Activated CD4-positive, alpha-beta T cell treated with anti-CD3 and anti-CD28 coated beads for 1 hour (primary cell): ENCODE measurements around the gene HID1.
"Not testable (repeated sequence)": the region's sequence is repeated elsewhere in the genome, so short reads cannot be mapped to it uniquely, and the experiment has no call there.

ENCODE experiments used
- DNase-seq: peaks from one replicate; pipeline ENCODE4 v3.0.0-alpha.2; 2020

HID1 gene, protein sequence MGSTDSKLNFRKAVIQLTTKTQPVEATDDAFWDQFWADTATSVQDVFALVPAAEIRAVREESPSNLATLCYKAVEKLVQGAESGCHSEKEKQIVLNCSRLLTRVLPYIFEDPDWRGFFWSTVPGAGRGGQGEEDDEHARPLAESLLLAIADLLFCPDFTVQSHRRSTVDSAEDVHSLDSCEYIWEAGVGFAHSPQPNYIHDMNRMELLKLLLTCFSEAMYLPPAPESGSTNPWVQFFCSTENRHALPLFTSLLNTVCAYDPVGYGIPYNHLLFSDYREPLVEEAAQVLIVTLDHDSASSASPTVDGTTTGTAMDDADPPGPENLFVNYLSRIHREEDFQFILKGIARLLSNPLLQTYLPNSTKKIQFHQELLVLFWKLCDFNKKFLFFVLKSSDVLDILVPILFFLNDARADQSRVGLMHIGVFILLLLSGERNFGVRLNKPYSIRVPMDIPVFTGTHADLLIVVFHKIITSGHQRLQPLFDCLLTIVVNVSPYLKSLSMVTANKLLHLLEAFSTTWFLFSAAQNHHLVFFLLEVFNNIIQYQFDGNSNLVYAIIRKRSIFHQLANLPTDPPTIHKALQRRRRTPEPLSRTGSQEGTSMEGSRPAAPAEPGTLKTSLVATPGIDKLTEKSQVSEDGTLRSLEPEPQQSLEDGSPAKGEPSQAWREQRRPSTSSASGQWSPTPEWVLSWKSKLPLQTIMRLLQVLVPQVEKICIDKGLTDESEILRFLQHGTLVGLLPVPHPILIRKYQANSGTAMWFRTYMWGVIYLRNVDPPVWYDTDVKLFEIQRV

DNA sequence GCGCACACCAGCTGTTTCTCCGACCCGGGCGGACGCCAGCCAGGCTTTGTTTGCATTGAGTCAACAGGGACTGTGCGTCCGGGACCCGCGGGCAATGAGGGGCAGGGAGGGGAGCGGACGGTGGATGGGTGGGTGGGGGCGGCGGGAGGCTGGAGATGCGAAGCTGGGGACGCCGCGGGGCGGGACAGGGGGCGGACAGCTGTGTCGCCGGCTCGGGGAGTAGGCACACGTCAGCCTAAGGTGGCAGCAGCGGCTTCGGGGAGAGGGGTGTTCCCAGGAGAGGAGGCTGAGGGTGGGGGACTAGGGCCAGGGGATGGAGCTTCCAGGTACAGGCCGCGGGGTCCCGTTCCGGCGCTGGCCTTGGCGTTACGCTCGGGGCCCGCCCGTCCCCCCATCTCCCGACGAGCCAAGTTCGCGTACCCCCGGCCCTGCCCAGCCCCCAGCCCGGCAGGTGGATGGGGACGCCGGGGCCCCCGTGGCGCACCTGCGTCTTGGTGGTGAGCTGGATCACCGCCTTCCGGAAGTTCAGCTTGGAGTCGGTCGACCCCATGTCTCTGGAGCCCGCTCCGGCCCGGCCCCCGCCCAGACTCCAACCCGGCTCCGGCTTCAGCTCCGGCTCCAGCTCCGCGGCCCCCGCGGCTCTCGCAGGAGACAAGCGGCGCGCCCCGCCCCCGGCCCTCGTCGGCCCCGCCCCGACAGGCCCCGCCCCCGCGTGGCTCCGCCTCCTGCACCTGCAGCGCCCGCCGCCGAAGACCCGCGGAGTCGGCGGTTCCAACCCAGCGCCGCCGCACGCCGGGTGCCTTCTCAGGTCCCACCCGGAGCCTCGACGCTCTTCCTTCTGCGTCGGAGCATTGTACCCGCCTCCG lies at the start of gene HID1:
Gene HID1, minus strand, starts transcription at position 653 of the 866 bp plus-strand sequence. Its CDS starts 103 bp downstream, at position 550.
- peak; percentile 72 for DNase-seq

- DNase-seq, result no peak
These were observed 48.0 kb upstream of the HID1 start for GRCh38 chr17:75020331-75021110.

DNA sequence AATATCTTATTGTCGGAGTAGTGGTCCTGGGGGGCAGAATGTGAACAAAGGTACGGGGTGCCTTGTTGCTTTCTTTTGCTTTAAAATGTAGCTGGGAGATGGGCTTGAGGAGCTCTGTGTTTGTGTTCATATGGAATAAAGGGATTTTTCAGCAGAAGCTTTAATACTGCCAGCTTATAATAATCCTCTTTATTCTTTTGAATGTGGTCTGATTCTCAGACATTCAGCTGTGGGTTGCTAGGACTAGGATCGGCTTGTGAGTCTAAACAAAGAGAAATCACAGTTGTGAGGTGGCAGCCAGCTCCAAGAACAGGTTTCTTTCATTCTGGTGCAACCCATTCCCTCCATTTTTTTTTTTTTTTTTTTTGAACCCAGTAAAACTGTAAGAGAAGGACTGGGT lies 47.2 kb upstream of the HID1 start:
- no peak for DNase-seq

GRCh38 chr17:75019146-75019545 lies 46.6 kb upstream of the HID1 start:
- no peak for DNase-seq

- DNase-seq, result no peak
These were observed 40.6 kb upstream of the HID1 start for GRCh38 chr17:75013092-75013559.

GRCh38 chr17:75012346-75013091 lies 40.0 kb upstream of the HID1 start, which contains the start of gene MRPL58:
TSS of gene MRPL58 (plus strand) at chr17:75012670. CDS start at chr17:75012687, 17 bp downstream.
- DNase-seq, result peak; percentile 69

GRCh38 chr17:75012096-75012345 lies 39.5 kb upstream of the HID1 start:
- no peak for DNase-seq

DNA sequence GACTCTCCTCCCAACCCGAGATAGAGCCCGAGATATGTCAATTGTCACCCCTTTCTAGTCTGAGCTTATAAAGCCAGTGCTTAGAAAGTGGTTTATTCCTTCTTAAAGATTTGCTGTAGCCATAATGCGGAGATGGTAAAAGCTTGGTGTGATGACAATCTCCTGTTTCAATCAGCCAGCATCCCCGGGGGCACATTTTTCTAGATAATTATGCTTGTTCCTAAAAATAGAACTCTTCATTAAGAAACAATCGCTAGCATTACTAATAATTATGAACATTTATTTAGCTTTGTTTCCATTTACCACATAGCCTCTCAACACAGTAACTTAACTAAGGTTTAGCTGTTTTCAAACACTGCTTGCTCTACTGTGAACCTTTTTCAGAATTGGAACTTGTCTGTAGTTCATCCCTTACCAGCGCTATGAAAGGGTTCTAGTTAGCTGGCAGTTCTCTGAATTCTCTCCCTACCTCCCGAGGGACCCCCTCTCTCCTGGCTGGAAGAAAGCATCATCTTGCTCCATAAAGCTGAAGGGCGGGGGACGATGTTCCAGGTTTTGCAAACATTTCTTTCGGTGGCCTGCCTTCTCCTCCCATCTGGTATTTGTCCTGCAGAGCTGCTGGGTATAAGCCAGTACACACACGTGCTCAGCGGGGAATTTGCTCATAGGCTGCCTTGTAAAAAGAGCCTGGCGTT lies 39.0 kb upstream of the HID1 start:
- DNase-seq, result no peak

- no peak for DNase-seq
These were observed 38.3 kb upstream of the HID1 start for GRCh38 chr17:75010683-75011400.

- DNase-seq, result no peak
These were observed 36.7 kb upstream of the HID1 start for GRCh38 chr17:75009139-75009724.

DNA sequence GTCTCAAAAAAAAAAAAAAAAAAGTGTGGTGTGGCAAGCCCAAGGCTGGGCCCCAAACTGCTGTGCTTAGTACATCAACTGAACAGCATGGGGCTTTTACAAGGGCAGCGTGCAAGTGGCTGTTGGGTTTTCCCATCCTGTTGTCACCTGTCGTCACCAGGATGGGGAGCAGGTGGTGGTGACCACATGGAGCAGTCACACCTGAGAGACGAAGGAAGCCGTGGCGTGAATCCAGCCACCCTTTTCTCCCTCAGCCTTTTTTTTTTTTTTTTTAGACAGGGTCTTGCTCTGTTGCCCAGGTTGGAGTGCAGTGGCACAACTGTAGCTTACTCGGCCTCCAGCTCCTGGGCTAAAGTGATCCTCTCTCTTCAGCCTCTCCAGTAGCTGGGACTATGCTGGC lies 35.8 kb upstream of the HID1 start:
- no peak for DNase-seq

GRCh38 chr17:75006653-75007052 lies 34.1 kb upstream of the HID1 start:
- DNase-seq, result no peak

- not testable (repeated sequence) for DNase-seq
These were observed 33.5 kb upstream of the HID1 start for GRCh38 chr17:75006084-75006483.

- DNase-seq, result no peak
These were observed 32.7 kb upstream of the HID1 start for GRCh38 chr17:75005291-75005690.

- no peak for DNase-seq
These were observed 31.8 kb upstream of the HID1 start for GRCh38 chr17:75004371-75004770.

- DNase-seq, result no peak
These were observed 31.4 kb upstream of the HID1 start for GRCh38 chr17:75003957-75004355.

- no peak for DNase-seq
These were observed 30.8 kb upstream of the HID1 start for GRCh38 chr17:75003070-75003956.

DNA sequence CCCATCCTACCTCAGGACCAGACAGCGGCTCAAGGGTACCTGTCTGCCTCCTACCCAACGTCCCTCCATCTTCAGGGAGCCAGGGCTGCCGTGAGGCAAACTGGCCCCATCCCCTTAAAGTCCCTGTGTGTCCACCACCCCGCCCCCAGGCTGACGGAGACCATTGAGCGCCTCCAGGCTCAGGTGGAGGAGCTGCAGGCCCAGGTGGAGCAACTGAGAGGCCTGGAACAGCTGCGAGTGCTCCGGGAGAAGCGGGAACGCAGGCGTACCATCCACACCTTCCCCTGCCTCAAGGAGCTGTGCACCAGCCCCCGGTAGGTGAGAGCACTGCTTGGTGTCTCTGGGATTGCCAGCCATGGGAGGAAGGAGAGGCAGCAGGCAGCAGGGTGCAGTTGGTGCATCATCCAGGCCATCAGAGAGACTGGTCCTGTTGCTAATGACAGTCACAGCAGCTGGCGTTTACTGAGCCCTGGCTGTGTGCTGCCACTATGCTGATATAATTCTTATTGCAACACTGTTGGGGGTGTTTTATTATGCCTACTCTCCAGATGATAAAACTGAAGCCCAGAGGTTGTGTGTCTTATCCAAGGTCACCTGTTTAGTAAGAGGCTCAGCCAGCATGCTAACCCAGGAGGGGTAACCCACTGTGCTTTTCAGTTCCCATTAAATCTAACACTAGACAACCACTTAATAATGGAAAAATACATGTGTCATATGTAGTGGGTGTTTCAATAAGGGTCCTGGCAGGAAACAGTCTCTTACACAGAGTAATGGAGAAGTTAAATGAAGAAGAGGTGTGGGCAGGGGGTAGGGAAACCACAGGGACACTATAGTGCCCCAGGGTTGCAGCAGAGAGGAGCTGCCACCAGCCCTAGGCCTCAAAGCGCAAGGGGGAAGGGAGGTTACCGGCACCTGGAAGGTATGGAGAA lies 29.6 kb upstream of the HID1 start:
- DNase-seq, result no peak
